PC-9 (cell line): ENCODE data around the gene APC.

ENCODE experiments used
- CTCF ChIP-seq: fragments of 200-600 bp; sonication (generic); conservative IDR thresholded peaks from 2 replicates; pipeline ENCODE4 v1.6.1; 2017; ENCODE audit warnings: mixed run types, antibody characterized with exemption, mild to moderate bottlenecking, moderate library complexity
- EZH2 ChIP-seq: fragments of 200-600 bp; sonication (generic); IDR thresholded peaks from 2 replicates; pipeline ENCODE4 v1.8.0; 2017; ENCODE audit warnings: antibody characterized with exemption, low read depth

- TF ChIP-seq EZH2 (no peak), CTCF (no peak)
Measured at GRCh38 chr5:112763165-112763564, 25.5 kb downstream of the APC start.
